Activated naive CD4-positive, alpha-beta T cell treated with anti-CD3 and anti-CD28 coated beads, Interleukin-2, amount 50 U/mL, for 24 hours (primary cell): ENCODE results near the gene CRB2.
A peak's percentile ranks its signal among the peaks of the same experiment; 100 is the strongest.

Source experiments
- H3K27ac Mint-ChIP-seq: one replicate; pipeline ENCODE4 v1.8.0; 2021; ENCODE audit warnings: mild to moderate bottlenecking, mixed read lengths
- H3K27me3 Mint-ChIP-seq: one replicate; pipeline ENCODE4 v1.8.0; 2021; ENCODE audit warnings: mixed read lengths
- H3K36me3 Mint-ChIP-seq: one replicate; pipeline ENCODE4 v1.8.0; 2021; ENCODE audit warnings: mixed read lengths
- H3K4me1 Mint-ChIP-seq: one replicate; pipeline ENCODE4 v1.8.0; 2021; ENCODE audit warnings: mixed read lengths
- H3K4me3 Mint-ChIP-seq: one replicate; pipeline ENCODE4 v1.8.0; 2021; ENCODE audit warnings: mild to moderate bottlenecking, mixed read lengths
- H3K9me3 Mint-ChIP-seq: one replicate; pipeline ENCODE4 v1.8.0; 2021; ENCODE audit warnings: mixed read lengths

CRB2 gene

GRCh38 chr9:123338710-123339665, 17.0 kb upstream of the CRB2 start:
- H3K36me3 Mint-ChIP-seq: no peaks in the 10 kb centered on the region
- peak overlapping the region; percentile 86 for H3K4me3 Mint-ChIP-seq
- H3K27ac Mint-ChIP-seq: peak overlapping the region; percentile 89
- H3K4me1 Mint-ChIP-seq: peaks cover 42% of the 10 kb centered on the region
- no peaks in the 10 kb centered on the region for H3K9me3 Mint-ChIP-seq
- no peaks in the 10 kb centered on the region for H3K27me3 Mint-ChIP-seq

- H3K27me3 Mint-ChIP-seq: no peaks in the 10 kb centered on the region
- peak overlapping the region; percentile 86 for H3K4me3 Mint-ChIP-seq
- H3K4me1 Mint-ChIP-seq: peaks cover 42% of the 10 kb centered on the region
- no peaks in the 10 kb centered on the region for H3K36me3 Mint-ChIP-seq
- H3K27ac Mint-ChIP-seq: peak overlapping the region; percentile 89
- H3K9me3 Mint-ChIP-seq: no peaks in the 10 kb centered on the region
Observed at GRCh38 chr9:123339666-123340510, 16.1 kb upstream of the CRB2 start.

GRCh38 chr9:123341816-123342215, 14.2 kb upstream of the CRB2 start:
- no peaks in the 10 kb centered on the region for H3K9me3 Mint-ChIP-seq
- no peaks in the 10 kb centered on the region for H3K27me3 Mint-ChIP-seq
- H3K27ac Mint-ChIP-seq: no peak overlapping the region
- peak overlapping the region; percentile 6 for H3K4me3 Mint-ChIP-seq
- H3K4me1 Mint-ChIP-seq: peaks cover 38% of the 10 kb centered on the region
- no peaks in the 10 kb centered on the region for H3K36me3 Mint-ChIP-seq

- H3K4me3 Mint-ChIP-seq: no peak overlapping the region
- H3K4me1 Mint-ChIP-seq: peaks cover 38% of the 10 kb centered on the region
- H3K27ac Mint-ChIP-seq: no peak overlapping the region
- no peaks in the 10 kb centered on the region for H3K9me3 Mint-ChIP-seq
- no peaks in the 10 kb centered on the region for H3K36me3 Mint-ChIP-seq
- no peaks in the 10 kb centered on the region for H3K27me3 Mint-ChIP-seq
Observed at GRCh38 chr9:123342247-123342646, 13.8 kb upstream of the CRB2 start.

GRCh38 chr9:123343443-123344191, 12.4 kb upstream of the CRB2 start:
- no peaks in the 10 kb centered on the region for H3K36me3 Mint-ChIP-seq
- H3K4me1 Mint-ChIP-seq: peaks cover 34% of the 10 kb centered on the region
- no peaks in the 10 kb centered on the region for H3K9me3 Mint-ChIP-seq
- no peak overlapping the region for H3K4me3 Mint-ChIP-seq
- H3K27me3 Mint-ChIP-seq: no peaks in the 10 kb centered on the region
- H3K27ac Mint-ChIP-seq: no peak overlapping the region

GRCh38 chr9:123344192-123344949, 11.6 kb upstream of the CRB2 start:
- peaks cover 26% of the 10 kb centered on the region for H3K4me1 Mint-ChIP-seq
- H3K4me3 Mint-ChIP-seq: no peak overlapping the region
- no peaks in the 10 kb centered on the region for H3K36me3 Mint-ChIP-seq
- H3K9me3 Mint-ChIP-seq: no peaks in the 10 kb centered on the region
- no peaks in the 10 kb centered on the region for H3K27me3 Mint-ChIP-seq
- no peak overlapping the region for H3K27ac Mint-ChIP-seq

GRCh38 chr9:123345567-123345955, 10.4 kb upstream of the CRB2 start:
- Mint-ChIP-seq H3K9me3 (no peaks in the 10 kb centered on the region), H3K4me3 (no peak overlapping the region), H3K36me3 (no peaks in the 10 kb centered on the region)

GRCh38 chr9:123346026-123346425, 10.0 kb upstream of the CRB2 start:
- H3K36me3 Mint-ChIP-seq: no peaks in the 10 kb centered on the region
- no peaks in the 10 kb centered on the region for H3K9me3 Mint-ChIP-seq
- H3K4me1 Mint-ChIP-seq: peaks cover 10% of the 10 kb centered on the region
- H3K27ac Mint-ChIP-seq: no peak overlapping the region
- no peaks in the 10 kb centered on the region for H3K27me3 Mint-ChIP-seq
- no peak overlapping the region for H3K4me3 Mint-ChIP-seq

More at GRCh38 chr9:123345567-123345955, 10.4 kb upstream of the CRB2 start:
- peaks cover 14% of the 10 kb centered on the region for H3K4me1 Mint-ChIP-seq
- H3K27ac Mint-ChIP-seq: no peak overlapping the region
- H3K27me3 Mint-ChIP-seq: no peaks in the 10 kb centered on the region

- Mint-ChIP-seq H3K36me3 (no peaks in the 10 kb centered on the region), H3K27me3 (no peaks in the 10 kb centered on the region), H3K27ac (no peak overlapping the region), H3K4me1 (peaks cover 2% of the 10 kb centered on the region), H3K9me3 (no peaks in the 10 kb centered on the region), H3K4me3 (no peak overlapping the region)
Observed at GRCh38 chr9:123346826-123347225, 9.2 kb upstream of the CRB2 start.

- H3K9me3 Mint-ChIP-seq: no peaks in the 10 kb centered on the region
- no peaks in the 10 kb centered on the region for H3K36me3 Mint-ChIP-seq
- H3K4me3 Mint-ChIP-seq: no peak overlapping the region
- no peaks in the 10 kb centered on the region for H3K27me3 Mint-ChIP-seq
- no peak overlapping the region for H3K27ac Mint-ChIP-seq
- H3K4me1 Mint-ChIP-seq: no peaks in the 10 kb centered on the region
Observed at GRCh38 chr9:123347289-123348060, 8.5 kb upstream of the CRB2 start.

GRCh38 chr9:123348317-123348992, 7.5 kb upstream of the CRB2 start:
- no peak overlapping the region for H3K4me3 Mint-ChIP-seq
- no peaks in the 10 kb centered on the region for H3K27me3 Mint-ChIP-seq
- no peak overlapping the region for H3K27ac Mint-ChIP-seq
- no peaks in the 10 kb centered on the region for H3K36me3 Mint-ChIP-seq
- H3K4me1 Mint-ChIP-seq: no peaks in the 10 kb centered on the region
- H3K9me3 Mint-ChIP-seq: no peaks in the 10 kb centered on the region

- H3K4me1 Mint-ChIP-seq: peaks cover 2% of the 10 kb centered on the region
- no peaks in the 10 kb centered on the region for H3K9me3 Mint-ChIP-seq
- H3K4me3 Mint-ChIP-seq: no peak overlapping the region
- H3K36me3 Mint-ChIP-seq: no peaks in the 10 kb centered on the region
- no peak overlapping the region for H3K27ac Mint-ChIP-seq
- no peaks in the 10 kb centered on the region for H3K27me3 Mint-ChIP-seq
Observed at GRCh38 chr9:123349033-123349432, 7.0 kb upstream of the CRB2 start.

- Mint-ChIP-seq H3K4me1 (peaks cover 4% of the 10 kb centered on the region), H3K9me3 (no peaks in the 10 kb centered on the region), H3K27me3 (no peaks in the 10 kb centered on the region), H3K4me3 (no peak overlapping the region), H3K27ac (no peak overlapping the region), H3K36me3 (no peaks in the 10 kb centered on the region)
Observed at GRCh38 chr9:123349691-123350480, 6.1 kb upstream of the CRB2 start.
